GM12801 (cell line): ENCODE data around the gene PPP1R3A.

Experiments used
- TF ChIP-seq, protein P1 (sequence below): IDR thresholded peaks from one replicate; pipeline ENCODE4 v1.5.1; 2011; ENCODE audit warnings: control low read depth; ENCODE audit not compliant: insufficient read length; ENCODE audit errors: extremely low read depth

Gene PPP1R3A

DNA sequence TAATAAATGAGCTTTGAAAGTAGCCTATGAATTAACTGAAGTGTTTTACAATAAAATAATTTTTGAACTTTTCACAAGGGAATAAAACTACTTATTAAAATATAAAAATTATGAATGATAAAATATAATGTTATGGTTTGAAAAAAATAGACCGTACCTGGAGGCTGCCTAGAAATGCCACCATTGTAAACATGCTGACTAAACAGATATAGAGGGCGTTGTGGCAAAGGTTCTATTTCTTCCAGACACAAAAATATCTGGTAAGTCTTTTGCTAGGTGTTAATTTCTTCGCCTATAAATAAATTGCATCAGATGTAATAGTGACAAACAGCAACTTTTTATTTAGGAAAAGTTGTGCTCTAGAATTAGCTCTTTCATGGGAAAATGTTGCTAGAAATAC lies 11.2 kb downstream of the PPP1R3A start:
- TF ChIP-seq, protein P1, sequence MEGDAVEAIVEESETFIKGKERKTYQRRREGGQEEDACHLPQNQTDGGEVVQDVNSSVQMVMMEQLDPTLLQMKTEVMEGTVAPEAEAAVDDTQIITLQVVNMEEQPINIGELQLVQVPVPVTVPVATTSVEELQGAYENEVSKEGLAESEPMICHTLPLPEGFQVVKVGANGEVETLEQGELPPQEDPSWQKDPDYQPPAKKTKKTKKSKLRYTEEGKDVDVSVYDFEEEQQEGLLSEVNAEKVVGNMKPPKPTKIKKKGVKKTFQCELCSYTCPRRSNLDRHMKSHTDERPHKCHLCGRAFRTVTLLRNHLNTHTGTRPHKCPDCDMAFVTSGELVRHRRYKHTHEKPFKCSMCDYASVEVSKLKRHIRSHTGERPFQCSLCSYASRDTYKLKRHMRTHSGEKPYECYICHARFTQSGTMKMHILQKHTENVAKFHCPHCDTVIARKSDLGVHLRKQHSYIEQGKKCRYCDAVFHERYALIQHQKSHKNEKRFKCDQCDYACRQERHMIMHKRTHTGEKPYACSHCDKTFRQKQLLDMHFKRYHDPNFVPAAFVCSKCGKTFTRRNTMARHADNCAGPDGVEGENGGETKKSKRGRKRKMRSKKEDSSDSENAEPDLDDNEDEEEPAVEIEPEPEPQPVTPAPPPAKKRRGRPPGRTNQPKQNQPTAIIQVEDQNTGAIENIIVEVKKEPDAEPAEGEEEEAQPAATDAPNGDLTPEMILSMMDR, result no peak

DNA sequence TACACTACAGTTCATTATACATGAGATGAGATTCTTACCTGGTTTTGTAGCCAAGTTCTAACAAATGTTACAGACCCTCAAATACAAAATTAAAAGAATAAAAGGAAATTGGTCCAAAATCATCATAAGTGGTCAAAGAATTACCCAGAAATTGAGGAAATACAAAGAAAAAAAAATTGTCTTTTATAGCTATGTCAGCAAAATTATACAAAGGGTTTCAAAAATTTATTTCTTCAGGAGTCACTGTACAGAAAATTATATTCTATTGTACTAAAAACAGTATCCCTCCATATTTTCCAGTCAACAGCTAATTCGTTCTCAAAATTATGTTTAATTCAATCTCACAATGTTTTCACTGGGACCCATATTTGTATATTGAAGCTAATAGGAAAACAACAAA lies 14.3 kb downstream of the PPP1R3A start:
- TF ChIP-seq, protein P1, result no peak

GRCh38 chr7:113892818-113893217 lies 26.0 kb downstream of the PPP1R3A start:
- TF ChIP-seq, protein P1, result no peak

GRCh38 chr7:113891828-113892227 lies 27.0 kb downstream of the PPP1R3A start:
- TF ChIP-seq, protein P1, result no peak

DNA sequence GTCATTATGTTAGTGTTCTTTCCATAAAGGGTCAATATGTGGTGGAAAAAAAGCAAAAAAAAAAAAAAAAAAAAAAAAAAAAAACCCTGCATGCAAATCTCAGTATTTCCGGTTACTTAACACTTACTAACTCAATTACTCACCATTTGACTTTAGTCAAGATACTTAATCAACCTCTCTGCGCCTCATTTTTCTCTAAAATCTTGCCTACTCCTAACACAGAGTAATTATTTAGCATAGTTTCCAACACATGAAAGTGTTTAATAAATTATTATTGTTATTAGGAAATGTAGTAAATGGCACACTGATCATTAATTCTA lies 27.8 kb downstream of the PPP1R3A start:
- TF ChIP-seq, protein P1, result no peak

- TF ChIP-seq, protein P1, result no peak
These were observed 28.3 kb downstream of the PPP1R3A start for GRCh38 chr7:113890331-113891030.

DNA sequence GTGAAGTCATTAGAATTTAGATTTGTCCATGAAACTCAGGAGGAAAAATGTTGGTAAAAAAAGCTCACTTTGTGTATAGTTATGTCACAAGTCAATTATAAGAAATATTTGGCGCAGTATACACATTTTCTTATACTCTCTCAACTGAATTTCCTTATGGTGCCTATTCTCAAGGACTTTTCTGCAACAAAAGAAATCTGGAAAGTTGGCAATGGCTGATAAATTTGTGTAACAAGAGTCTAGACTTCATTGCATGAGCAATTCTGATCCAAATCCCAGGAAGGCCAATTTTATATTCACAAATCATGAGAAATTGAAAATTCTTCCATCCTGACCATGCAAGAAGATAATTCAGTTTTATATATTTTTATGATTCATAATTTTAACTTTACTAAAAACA lies 35.7 kb downstream of the PPP1R3A start:
- TF ChIP-seq, protein P1, result no peak
